Measurements from ENCODE around the gene PRKG1. TPM values are rescaled to one million over a fixed set of nuclear protein-coding genes. Genes with fewer than 3 reads are reported as not detected.
"Not testable (repeated sequence)": the region's sequence is repeated elsewhere in the genome, so short reads cannot be mapped to it uniquely, and the experiment has no call there.

The PRKG1 gene
- total RNA-seq, 1 donor = 19.5 TPM

DNA sequence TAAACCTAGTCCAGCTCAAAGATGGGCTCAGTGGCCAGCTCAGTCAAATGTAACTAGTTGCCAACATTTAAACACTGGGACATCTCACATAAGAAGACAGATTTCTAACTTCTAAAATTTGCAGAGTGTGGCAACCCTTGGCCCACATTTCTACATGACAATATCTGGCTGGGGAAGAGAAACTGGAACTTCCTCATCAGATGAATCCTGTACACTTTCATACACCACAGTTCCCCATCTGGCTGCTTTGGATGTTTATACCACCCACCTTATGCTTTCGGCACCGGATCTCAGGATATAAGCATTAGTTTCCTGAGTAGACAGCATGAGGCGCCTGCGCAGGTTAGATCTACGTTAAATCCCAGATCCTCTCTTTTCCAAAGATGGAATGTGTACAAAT is 199.3 kb downstream of the PRKG1 start:
- H3K4me3 ChIP-seq (ENCODE audit: insufficient read depth, low read length) = no peak overlapping the region
- H3K79me2 ChIP-seq (ENCODE audit: insufficient read depth, low read length) = no peaks in the 10 kb centered on the region
- no peaks in the 10 kb centered on the region for H3K36me3 ChIP-seq (ENCODE audit: insufficient read depth, low read length)
- H4K20me1 ChIP-seq (ENCODE audit: insufficient read depth, low read length) = no peaks in the 10 kb centered on the region
- H2AFZ ChIP-seq (ENCODE audit: low read length) = no peak overlapping the region
- DNase-seq (ENCODE audit: insufficient read length, low spot score, missing footprints) = no peak
- no peak overlapping the region for H3K4me2 ChIP-seq (ENCODE audit: insufficient read depth, low read length)
- H3K9me3 ChIP-seq (ENCODE audit: low read depth, low read length) = no peaks in the 10 kb centered on the region
- no peaks in the 10 kb centered on the region for H3K27me3 ChIP-seq (ENCODE audit: insufficient read depth, low read length)
- TF ChIP-seq, protein P1, sequence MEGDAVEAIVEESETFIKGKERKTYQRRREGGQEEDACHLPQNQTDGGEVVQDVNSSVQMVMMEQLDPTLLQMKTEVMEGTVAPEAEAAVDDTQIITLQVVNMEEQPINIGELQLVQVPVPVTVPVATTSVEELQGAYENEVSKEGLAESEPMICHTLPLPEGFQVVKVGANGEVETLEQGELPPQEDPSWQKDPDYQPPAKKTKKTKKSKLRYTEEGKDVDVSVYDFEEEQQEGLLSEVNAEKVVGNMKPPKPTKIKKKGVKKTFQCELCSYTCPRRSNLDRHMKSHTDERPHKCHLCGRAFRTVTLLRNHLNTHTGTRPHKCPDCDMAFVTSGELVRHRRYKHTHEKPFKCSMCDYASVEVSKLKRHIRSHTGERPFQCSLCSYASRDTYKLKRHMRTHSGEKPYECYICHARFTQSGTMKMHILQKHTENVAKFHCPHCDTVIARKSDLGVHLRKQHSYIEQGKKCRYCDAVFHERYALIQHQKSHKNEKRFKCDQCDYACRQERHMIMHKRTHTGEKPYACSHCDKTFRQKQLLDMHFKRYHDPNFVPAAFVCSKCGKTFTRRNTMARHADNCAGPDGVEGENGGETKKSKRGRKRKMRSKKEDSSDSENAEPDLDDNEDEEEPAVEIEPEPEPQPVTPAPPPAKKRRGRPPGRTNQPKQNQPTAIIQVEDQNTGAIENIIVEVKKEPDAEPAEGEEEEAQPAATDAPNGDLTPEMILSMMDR (IDR thresholded peaks at IDR 0.05; ENCODE audit: extremely low read depth, low read depth, low read length) = no peak
- no peaks in the 10 kb centered on the region for H3K4me1 ChIP-seq (ENCODE audit: insufficient read depth, low read length)
- H3K27ac ChIP-seq (ENCODE audit: low read depth, low read length) = no peak overlapping the region

DNA sequence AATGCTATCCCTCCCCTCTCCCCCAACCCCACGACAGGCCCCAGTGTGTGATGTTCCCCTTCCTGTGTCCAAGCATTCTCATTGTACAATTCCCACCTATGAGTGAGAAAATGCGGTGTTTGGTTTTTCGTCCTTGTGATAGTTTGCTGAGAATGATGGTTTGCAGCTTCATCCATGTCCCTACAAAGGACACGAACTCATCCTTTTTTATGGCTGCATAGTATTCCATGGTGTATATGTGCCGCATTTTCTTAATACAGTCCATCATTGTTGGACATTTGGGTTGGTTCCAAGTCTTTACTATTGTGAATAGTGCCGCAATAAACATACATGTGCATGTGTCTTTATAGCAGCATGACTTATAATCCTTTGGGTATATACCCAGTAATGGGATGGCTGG is 201.8 kb downstream of the PRKG1 start:
- DNase-seq (ENCODE audit: insufficient read length, low spot score, missing footprints); H3K4me1 ChIP-seq (ENCODE audit: insufficient read depth, low read length); H3K36me3 ChIP-seq (ENCODE audit: insufficient read depth, low read length): not testable (repeated sequence)

DNA sequence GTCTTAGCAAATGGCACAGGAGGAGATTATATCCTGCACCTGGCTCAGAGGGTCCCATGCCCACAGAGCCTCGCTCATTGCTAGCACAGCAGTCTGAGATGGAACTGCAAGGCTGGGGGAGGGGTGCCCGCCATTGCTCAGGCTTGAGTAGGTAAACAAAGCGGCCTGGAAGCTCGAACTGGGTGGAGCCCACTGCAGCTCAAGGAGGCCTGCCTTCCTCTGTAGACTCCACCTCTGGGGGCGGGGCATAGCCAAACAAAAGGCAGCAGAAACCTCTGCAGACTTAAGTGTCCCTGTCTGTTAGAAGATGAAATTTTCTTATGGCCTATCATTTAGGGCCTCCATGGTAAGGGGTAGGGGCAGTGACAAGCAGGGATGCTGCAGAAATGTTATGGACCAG is 207.1 kb downstream of the PRKG1 start:
- not testable (repeated sequence) for H3K27me3 ChIP-seq (ENCODE audit: insufficient read depth, low read length)

More for the DNA sequence above, 201.8 kb downstream of the PRKG1 start:
- not testable (repeated sequence) for H3K27ac ChIP-seq (ENCODE audit: low read depth, low read length); H2AFZ ChIP-seq (ENCODE audit: low read length); H3K79me2 ChIP-seq (ENCODE audit: insufficient read depth, low read length); H3K9me3 ChIP-seq (ENCODE audit: low read depth, low read length); H3K4me2 ChIP-seq (ENCODE audit: insufficient read depth, low read length); H4K20me1 ChIP-seq (ENCODE audit: insufficient read depth, low read length); H3K27me3 ChIP-seq (ENCODE audit: insufficient read depth, low read length); H3K4me3 ChIP-seq (ENCODE audit: insufficient read depth, low read length)

DNA sequence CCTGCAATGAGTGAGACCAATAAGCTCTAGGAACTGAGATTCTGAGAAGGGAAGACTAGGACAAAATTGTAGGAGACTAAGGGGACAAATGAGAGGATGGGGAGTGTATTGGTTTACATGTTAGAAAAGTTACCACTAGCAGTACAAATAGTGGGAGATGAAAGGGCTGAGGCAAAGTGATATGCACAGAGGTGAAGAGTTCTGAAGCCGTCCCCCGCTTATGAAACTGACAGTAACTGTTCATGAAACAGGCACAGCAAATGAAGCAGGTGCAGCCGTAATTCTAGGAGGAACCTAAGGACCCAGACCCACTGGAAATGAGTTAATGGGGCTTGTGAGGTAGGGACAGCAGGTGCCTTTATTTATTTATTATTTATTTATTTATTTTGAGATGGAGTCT is 211.3 kb downstream of the PRKG1 start:
- Histone ChIP-seq H3K4me2 (ENCODE audit: insufficient read depth, low read length) (no peak overlapping the region), H3K27me3 (ENCODE audit: insufficient read depth, low read length) (no peaks in the 10 kb centered on the region), H3K4me3 (ENCODE audit: insufficient read depth, low read length) (no peak overlapping the region), H3K9me3 (ENCODE audit: low read depth, low read length) (no peaks in the 10 kb centered on the region), H3K27ac (ENCODE audit: low read depth, low read length) (no peak overlapping the region), H3K79me2 (ENCODE audit: insufficient read depth, low read length) (no peaks in the 10 kb centered on the region), H3K36me3 (ENCODE audit: insufficient read depth, low read length) (no peaks in the 10 kb centered on the region), H2AFZ (ENCODE audit: low read length) (no peak overlapping the region), H3K4me1 (ENCODE audit: insufficient read depth, low read length) (no peaks in the 10 kb centered on the region), H4K20me1 (ENCODE audit: insufficient read depth, low read length) (no peaks in the 10 kb centered on the region)
- TF ChIP-seq, protein P1 (IDR thresholded peaks at IDR 0.05; ENCODE audit: extremely low read depth, low read depth, low read length) = no peak
- DNase-seq (ENCODE audit: insufficient read length, low spot score, missing footprints) = no peak

More for the DNA sequence above, 207.1 kb downstream of the PRKG1 start:
- H3K9me3 ChIP-seq (ENCODE audit: low read depth, low read length); H3K79me2 ChIP-seq (ENCODE audit: insufficient read depth, low read length); H2AFZ ChIP-seq (ENCODE audit: low read length); DNase-seq (ENCODE audit: insufficient read length, low spot score, missing footprints); H3K4me1 ChIP-seq (ENCODE audit: insufficient read depth, low read length); H4K20me1 ChIP-seq (ENCODE audit: insufficient read depth, low read length); H3K27ac ChIP-seq (ENCODE audit: low read depth, low read length); H3K36me3 ChIP-seq (ENCODE audit: insufficient read depth, low read length); H3K4me3 ChIP-seq (ENCODE audit: insufficient read depth, low read length); H3K4me2 ChIP-seq (ENCODE audit: insufficient read depth, low read length): not testable (repeated sequence)

DNA sequence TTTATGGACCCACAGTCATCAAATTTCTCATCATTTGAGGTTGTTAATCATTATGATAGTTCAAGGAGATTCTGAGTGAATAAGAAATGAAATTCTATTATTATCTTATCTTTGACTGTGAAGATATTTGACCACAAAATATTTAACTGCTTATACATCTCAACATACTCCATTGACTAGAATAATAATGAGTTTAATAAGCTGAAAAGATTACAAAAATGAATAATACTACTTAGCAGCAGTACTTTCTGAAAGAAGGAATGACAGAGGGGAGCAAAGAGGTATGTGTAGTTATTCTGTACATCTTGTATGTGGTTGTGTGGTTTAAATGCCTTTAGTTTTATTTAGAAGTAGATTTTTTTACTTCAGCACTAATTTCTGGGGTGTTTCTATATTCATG is 214.2 kb downstream of the PRKG1 start:
- no peaks in the 10 kb centered on the region for H3K79me2 ChIP-seq (ENCODE audit: insufficient read depth, low read length)
- no peak overlapping the region for H2AFZ ChIP-seq (ENCODE audit: low read length)

More for the DNA sequence above, 214.2 kb downstream of the PRKG1 start:
- H4K20me1 ChIP-seq (ENCODE audit: insufficient read depth, low read length) = no peaks in the 10 kb centered on the region
- H3K4me1 ChIP-seq (ENCODE audit: insufficient read depth, low read length) = no peaks in the 10 kb centered on the region
- no peaks in the 10 kb centered on the region for H3K27me3 ChIP-seq (ENCODE audit: insufficient read depth, low read length)
- no peaks in the 10 kb centered on the region for H3K36me3 ChIP-seq (ENCODE audit: insufficient read depth, low read length)
- no peak overlapping the region for H3K4me2 ChIP-seq (ENCODE audit: insufficient read depth, low read length)
- H3K27ac ChIP-seq (ENCODE audit: low read depth, low read length) = no peak overlapping the region
- TF ChIP-seq, protein P1 (IDR thresholded peaks at IDR 0.05; ENCODE audit: extremely low read depth, low read depth, low read length) = no peak
- H3K4me3 ChIP-seq (ENCODE audit: insufficient read depth, low read length) = no peak overlapping the region
- no peak for DNase-seq (ENCODE audit: insufficient read length, low spot score, missing footprints)
- no peaks in the 10 kb centered on the region for H3K9me3 ChIP-seq (ENCODE audit: low read depth, low read length)
